DOHH2 (cell line): Measurements from ENCODE around the gene COL11A2.

Experiments
- H3F3A ChIP-seq: fragments of 200-600 bp; sonication (generic), shearing (Covaris generic); 2 replicates; pipeline ENCODE4 v1.6.0; 2016; ENCODE audit warnings: antibody characterized with exemption, mild to moderate bottlenecking; ENCODE audit not compliant: control insufficient read depth, insufficient read depth
- H3K27ac ChIP-seq: fragments of 200-600 bp; sonication (generic); 2 replicates; pipeline ENCODE4 v1.5.1; 2014; ENCODE audit warnings: low read depth, mild to moderate bottlenecking, low read length, moderate library complexity
- H3K27me3 ChIP-seq: fragments of 200-600 bp; sonication (generic); 2 replicates; pipeline ENCODE4 v1.6.1; 2014; ENCODE audit warnings: mild to moderate bottlenecking, low read length, mixed read lengths; ENCODE audit not compliant: control insufficient read depth
- H3K36me3 ChIP-seq: fragments of 200-600 bp; sonication (generic); 2 replicates; pipeline ENCODE4 v1.6.1; 2014; ENCODE audit warnings: mild to moderate bottlenecking, low read length, moderate library complexity, mixed read lengths; ENCODE audit not compliant: control insufficient read depth
- H3K4me1 ChIP-seq: fragments of 200-600 bp; sonication (generic); 2 replicates; pipeline ENCODE4 v1.6.1; 2014; ENCODE audit warnings: mild to moderate bottlenecking, low read length, mixed read lengths; ENCODE audit not compliant: control insufficient read depth
- H3K4me2 ChIP-seq: fragments of 200-600 bp; sonication (generic); 2 replicates; pipeline ENCODE4 v1.6.0; 2014; ENCODE audit warnings: mild to moderate bottlenecking, low read length, moderate library complexity
- H3K4me3 ChIP-seq: fragments of 200-600 bp; sonication (generic); 2 replicates; pipeline ENCODE4 v1.5.1; 2014; ENCODE audit warnings: mild to moderate bottlenecking, low read length, mixed read lengths
- H3K79me2 ChIP-seq: fragments of 200-600 bp; sonication (generic); 2 replicates; pipeline ENCODE4 v1.6.1; 2014; ENCODE audit warnings: mild to moderate bottlenecking, low read length, mixed read lengths; ENCODE audit not compliant: control insufficient read depth
- H3K9me2 ChIP-seq: fragments of 200-600 bp; sonication (generic); replicated peaks from 2 replicates; pipeline ENCODE4 v1.6.1; 2014; ENCODE audit warnings: mild to moderate bottlenecking, low read length, mixed read lengths; ENCODE audit not compliant: control insufficient read depth
- H3K9me3 ChIP-seq: fragments of 200-600 bp; sonication (generic); 2 replicates; pipeline ENCODE4 v1.6.1; 2014; ENCODE audit warnings: antibody characterized with exemption, low read length, mixed read lengths; ENCODE audit not compliant: control insufficient read depth, insufficient read depth
- H4K20me1 ChIP-seq: fragments of 200-600 bp; sonication (generic); 2 replicates; pipeline ENCODE4 v1.6.0; 2014; ENCODE audit warnings: low read depth, mild to moderate bottlenecking, antibody characterized with exemption, low read length, moderate library complexity; ENCODE audit not compliant: control insufficient read depth, insufficient read depth
- EZH2phosphoT487 ChIP-seq: fragments of 200-600 bp; sonication (generic); IDR thresholded peaks from 2 replicates; pipeline ENCODE4 v1.6.1; 2017; ENCODE audit warnings: borderline replicate concordance, mild to moderate bottlenecking, antibody characterized with exemption, low read length, moderate library complexity, mixed read lengths
- TF ChIP-seq, protein P1 (sequence below): fragments of 200-600 bp; sonication (generic); IDR thresholded peaks from one replicate; pipeline ENCODE4 v1.5.1; 2014; ENCODE audit warnings: antibody characterized with exemption, mild to moderate bottlenecking, low read depth, low read length; ENCODE audit not compliant: poor library complexity, severe bottlenecking

COL11A2 gene

DNA sequence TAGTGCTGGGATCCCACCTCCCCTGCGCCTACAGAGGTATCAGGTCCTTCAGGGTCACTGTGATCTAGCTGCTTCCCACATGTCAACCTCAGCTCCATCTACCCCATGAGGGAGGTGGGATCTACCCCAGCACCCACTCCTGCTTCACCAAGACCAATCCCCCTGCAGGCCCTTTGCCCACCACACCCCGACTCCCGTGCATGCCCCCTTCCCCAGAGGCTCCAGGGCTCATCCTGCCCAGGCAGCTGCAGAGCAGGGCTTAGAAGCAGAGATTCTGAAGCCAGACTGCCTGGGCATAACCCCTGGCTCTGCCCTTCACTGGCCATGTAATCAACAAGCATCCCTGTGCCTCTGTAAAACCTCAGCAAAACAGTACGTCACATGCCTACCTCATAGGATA is 17.5 kb downstream of the COL11A2 start:
- TF ChIP-seq EZH2phosphoT487: no peak
- TF ChIP-seq, protein P1, sequence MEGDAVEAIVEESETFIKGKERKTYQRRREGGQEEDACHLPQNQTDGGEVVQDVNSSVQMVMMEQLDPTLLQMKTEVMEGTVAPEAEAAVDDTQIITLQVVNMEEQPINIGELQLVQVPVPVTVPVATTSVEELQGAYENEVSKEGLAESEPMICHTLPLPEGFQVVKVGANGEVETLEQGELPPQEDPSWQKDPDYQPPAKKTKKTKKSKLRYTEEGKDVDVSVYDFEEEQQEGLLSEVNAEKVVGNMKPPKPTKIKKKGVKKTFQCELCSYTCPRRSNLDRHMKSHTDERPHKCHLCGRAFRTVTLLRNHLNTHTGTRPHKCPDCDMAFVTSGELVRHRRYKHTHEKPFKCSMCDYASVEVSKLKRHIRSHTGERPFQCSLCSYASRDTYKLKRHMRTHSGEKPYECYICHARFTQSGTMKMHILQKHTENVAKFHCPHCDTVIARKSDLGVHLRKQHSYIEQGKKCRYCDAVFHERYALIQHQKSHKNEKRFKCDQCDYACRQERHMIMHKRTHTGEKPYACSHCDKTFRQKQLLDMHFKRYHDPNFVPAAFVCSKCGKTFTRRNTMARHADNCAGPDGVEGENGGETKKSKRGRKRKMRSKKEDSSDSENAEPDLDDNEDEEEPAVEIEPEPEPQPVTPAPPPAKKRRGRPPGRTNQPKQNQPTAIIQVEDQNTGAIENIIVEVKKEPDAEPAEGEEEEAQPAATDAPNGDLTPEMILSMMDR: no peak
- no peak overlapping the region for H3K4me3 ChIP-seq
- no peak overlapping the region for H3K27ac ChIP-seq
- peaks cover 19% of the 10 kb centered on the region for H3K27me3 ChIP-seq
- no peaks in the 10 kb centered on the region for H3K9me2 ChIP-seq
- no peaks in the 10 kb centered on the region for H3F3A ChIP-seq
- H3K9me3 ChIP-seq: no peaks in the 10 kb centered on the region
- H3K4me1 ChIP-seq: peaks cover 5% of the 10 kb centered on the region; the same call in 1 of the 2 replicates
- no peaks in the 10 kb centered on the region for H3K36me3 ChIP-seq
- H3K4me2 ChIP-seq: no peak overlapping the region
- H4K20me1 ChIP-seq: no peaks in the 10 kb centered on the region
- H3K79me2 ChIP-seq: no peaks in the 10 kb centered on the region

DNA sequence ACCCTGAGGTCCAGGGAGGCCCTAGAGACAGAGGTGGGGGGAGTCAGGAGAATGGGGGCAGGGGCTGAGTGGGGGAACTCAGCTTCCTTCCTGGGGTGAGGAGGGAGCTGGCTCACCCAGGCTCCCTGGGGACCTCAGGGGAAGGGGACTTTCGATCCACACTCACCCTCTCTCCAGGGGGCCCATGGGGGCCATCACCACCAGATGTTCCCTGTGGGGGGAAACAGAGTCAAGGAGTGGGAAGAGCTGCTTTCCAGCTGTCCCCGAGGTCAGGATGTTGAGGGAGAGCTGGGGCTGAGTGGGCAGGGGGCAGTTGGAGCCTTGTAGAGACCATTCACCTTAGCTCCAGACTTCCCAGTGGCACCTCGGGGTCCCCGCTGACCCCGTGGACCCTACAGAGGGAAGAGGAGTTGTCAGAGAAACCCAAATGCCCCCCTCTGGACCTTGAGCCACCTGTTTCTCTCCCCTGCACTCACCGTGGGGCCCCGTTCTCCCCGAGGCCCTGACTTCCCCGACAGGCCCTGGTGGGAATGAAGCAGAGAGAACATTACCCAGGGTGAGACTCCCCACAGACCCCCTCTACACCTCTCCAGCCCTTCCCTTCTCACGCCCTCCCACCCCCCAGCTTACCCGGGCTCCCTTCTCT is 18.6 kb downstream of the COL11A2 start:
- no peaks in the 10 kb centered on the region for H3K9me2 ChIP-seq
- H3K27me3 ChIP-seq: peaks cover 19% of the 10 kb centered on the region
- no peak overlapping the region for H3K4me3 ChIP-seq
- H3K9me3 ChIP-seq: no peaks in the 10 kb centered on the region
- peaks cover 5% of the 10 kb centered on the region; the same call in 1 of the 2 replicates for H3K4me1 ChIP-seq
- H4K20me1 ChIP-seq: no peaks in the 10 kb centered on the region
- no peak overlapping the region for H3K27ac ChIP-seq
- no peaks in the 10 kb centered on the region for H3K36me3 ChIP-seq
- no peaks in the 10 kb centered on the region for H3K79me2 ChIP-seq
- H3K4me2 ChIP-seq: no peak overlapping the region
- TF ChIP-seq, protein P1: no peak
- TF ChIP-seq EZH2phosphoT487: no peak
- H3F3A ChIP-seq: no peaks in the 10 kb centered on the region

DNA sequence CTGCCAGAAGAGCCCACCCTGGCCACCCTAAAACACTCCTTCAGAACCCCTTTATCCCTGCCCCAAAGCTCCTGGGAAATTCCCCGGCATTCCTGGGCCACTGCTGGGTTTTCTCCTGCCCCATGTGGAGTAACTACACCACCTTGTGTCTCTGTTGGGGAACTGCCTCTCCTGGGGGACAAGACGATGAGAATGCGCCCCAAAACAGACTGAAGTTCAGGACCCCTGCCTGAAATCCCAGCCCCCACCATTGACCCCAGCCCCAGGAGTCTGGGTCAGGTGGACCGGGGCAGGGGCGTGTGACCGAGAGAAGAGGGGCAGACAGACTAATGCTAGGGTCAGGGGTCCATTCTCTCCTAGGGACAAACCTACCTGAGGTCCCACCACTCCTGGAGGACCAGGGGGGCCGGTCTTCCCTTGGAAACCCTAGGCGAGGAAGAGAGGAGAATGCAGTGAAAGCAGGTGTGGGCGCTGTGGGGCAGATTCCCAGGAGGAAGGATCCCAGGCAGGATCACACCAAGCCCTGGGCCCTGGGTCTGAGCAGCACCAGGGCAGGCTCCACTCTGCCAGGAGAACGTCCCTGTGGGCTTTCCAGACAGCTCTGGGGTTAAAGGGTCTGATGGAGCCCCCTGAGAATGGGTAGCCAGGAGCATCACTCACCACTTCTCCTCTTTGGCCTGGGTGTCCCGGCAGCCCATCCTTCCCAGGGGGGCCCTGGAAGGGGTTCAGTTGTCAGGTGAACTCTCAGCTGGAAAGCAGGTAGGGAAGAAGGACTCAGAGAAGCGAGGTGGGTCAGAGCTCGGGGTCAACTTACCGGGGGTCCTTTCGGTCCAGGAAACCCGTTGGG is 19.4 kb downstream of the COL11A2 start:
- H3K27me3 ChIP-seq: peaks cover 19% of the 10 kb centered on the region
- no peak overlapping the region for H3K27ac ChIP-seq
- no peaks in the 10 kb centered on the region for H3K36me3 ChIP-seq
- H4K20me1 ChIP-seq: no peaks in the 10 kb centered on the region
- no peaks in the 10 kb centered on the region for H3F3A ChIP-seq
- H3K9me2 ChIP-seq: no peaks in the 10 kb centered on the region
- no peak overlapping the region for H3K4me2 ChIP-seq
- no peaks in the 10 kb centered on the region for H3K9me3 ChIP-seq
- no peaks in the 10 kb centered on the region for H3K79me2 ChIP-seq
- TF ChIP-seq, protein P1: peak; percentile 76
- TF ChIP-seq EZH2phosphoT487: no peak
- peaks cover 5% of the 10 kb centered on the region; the same call in 1 of the 2 replicates for H3K4me1 ChIP-seq
- H3K4me3 ChIP-seq: no peak overlapping the region
